ENCODE measurements around the gene ARAF.
"Not testable (repeated sequence)": the region's sequence is repeated elsewhere in the genome, so short reads cannot be mapped to it uniquely, and the experiment has no call there.

ARAF gene

GRCh38 chrX:47586043-47586787 lies 25.2 kb downstream of the ARAF start:
- no peak for DNase-seq (ENCODE audit: low spot score)

GRCh38 chrX:47587091-47587891 lies 26.3 kb downstream of the ARAF start:
- no peak for DNase-seq (ENCODE audit: low spot score)

- DNase-seq (ENCODE audit: low spot score): no peak
Observed at GRCh38 chrX:47587906-47588735, 27.1 kb downstream of the ARAF start.

- no peak for DNase-seq (ENCODE audit: low spot score)
Observed at GRCh38 chrX:47590984-47591383, 30.0 kb downstream of the ARAF start.

- DNase-seq (ENCODE audit: low spot score): no peak
Observed at GRCh38 chrX:47593522-47593921, 32.5 kb downstream of the ARAF start.

GRCh38 chrX:47595716-47596251 lies 34.8 kb downstream of the ARAF start:
- no peak for DNase-seq (ENCODE audit: low spot score)

- no peak for DNase-seq (ENCODE audit: low spot score)
Observed at GRCh38 chrX:47596256-47596655, 35.3 kb downstream of the ARAF start.

GRCh38 chrX:47597222-47597621 lies 36.2 kb downstream of the ARAF start:
- DNase-seq (ENCODE audit: low spot score): no peak

- not testable (repeated sequence) for DNase-seq (ENCODE audit: low spot score)
Observed at GRCh38 chrX:47603125-47603524, 42.1 kb downstream of the ARAF start.

GRCh38 chrX:47605024-47605423 lies 44.0 kb downstream of the ARAF start:
- DNase-seq (ENCODE audit: low spot score): no peak

GRCh38 chrX:47607091-47607490 lies 46.1 kb downstream of the ARAF start:
- DNase-seq (ENCODE audit: low spot score): no peak

- DNase-seq (ENCODE audit: low spot score): no peak
Observed at GRCh38 chrX:47608130-47608810, 47.3 kb downstream of the ARAF start.

- no peak for DNase-seq (ENCODE audit: low spot score)
Observed at GRCh38 chrX:47610511-47610910, 49.5 kb downstream of the ARAF start.

- no peak for DNase-seq (ENCODE audit: low spot score)
Observed at GRCh38 chrX:47611489-47611888, 50.5 kb downstream of the ARAF start.

- no peak for DNase-seq (ENCODE audit: low spot score)
Observed at GRCh38 chrX:47611926-47612325, 50.9 kb downstream of the ARAF start.

GRCh38 chrX:47612418-47612817 lies 51.4 kb downstream of the ARAF start:
- no peak for DNase-seq (ENCODE audit: low spot score)

- DNase-seq (ENCODE audit: low spot score): no peak
Observed at GRCh38 chrX:47613082-47613481, 52.1 kb downstream of the ARAF start.

GRCh38 chrX:47614618-47615017 lies 53.6 kb downstream of the ARAF start:
- DNase-seq (ENCODE audit: low spot score): no peak

GRCh38 chrX:47618923-47619485 lies 58.0 kb downstream of the ARAF start:
- DNase-seq (ENCODE audit: low spot score): no peak

GRCh38 chrX:47619486-47620302 lies 58.7 kb downstream of the ARAF start, which contains the start of gene SYN1:
Gene SYN1, minus strand, starts transcription at chrX:47619857. Its CDS starts 129 bp downstream, at chrX:47619728.
- DNase-seq (ENCODE audit: low spot score): peak; percentile 76
